NOMO-1 treated with DMSO at 0.1 percent for 48 hours (cell line): ENCODE measurements around the gene GASK1A.
A peak's percentile ranks its signal among the peaks of the same experiment; 100 is the strongest.
"Not testable (repeated sequence)": the region's sequence is repeated elsewhere in the genome, so short reads cannot be mapped to it uniquely, and the experiment has no call there.

Experiments used
- DNase-seq: peaks from one replicate; lab custom pipeline; 2025; ENCODE audit not compliant: unreplicated experiment; lab: John Stamatoyannopoulos, UW

Gene GASK1A

GRCh38 chr3:42979044-42979972, at the start of gene GASK1A:
Gene GASK1A (plus strand): TSS chr3:42979311. CDS start chr3:42979643, 332 bp downstream.
- peak; percentile 58 for DNase-seq

- no peak for DNase-seq
These were observed 45.0 kb upstream of the GASK1A start for GRCh38 chr3:42934111-42934510.

- DNase-seq: no peak
These were observed 44.2 kb upstream of the GASK1A start for GRCh38 chr3:42934910-42935309.

- no peak for DNase-seq
These were observed 43.6 kb upstream of the GASK1A start for GRCh38 chr3:42935472-42935871.

- no peak for DNase-seq
These were observed 42.7 kb upstream of the GASK1A start for GRCh38 chr3:42936157-42936981.

GRCh38 chr3:42937334-42937733, 41.8 kb upstream of the GASK1A start:
- no peak for DNase-seq

GRCh38 chr3:42942693-42943092, 36.4 kb upstream of the GASK1A start:
- no peak for DNase-seq

GRCh38 chr3:42946050-42946449, 33.1 kb upstream of the GASK1A start:
- no peak for DNase-seq

GRCh38 chr3:42957573-42957972, 21.5 kb upstream of the GASK1A start:
- no peak for DNase-seq

GRCh38 chr3:42960282-42960681, 18.8 kb upstream of the GASK1A start:
- DNase-seq: no peak

GRCh38 chr3:42960786-42961185, 18.3 kb upstream of the GASK1A start:
- no peak for DNase-seq

GRCh38 chr3:42961633-42962032, 17.5 kb upstream of the GASK1A start:
- DNase-seq: peak; percentile 18

GRCh38 chr3:42963269-42963668, 15.8 kb upstream of the GASK1A start:
- DNase-seq: no peak

- DNase-seq: no peak
These were observed 14.8 kb upstream of the GASK1A start for GRCh38 chr3:42964266-42964665.

- DNase-seq: no peak
These were observed 8.6 kb upstream of the GASK1A start for GRCh38 chr3:42970557-42970956.

- no peak for DNase-seq
These were observed 7.9 kb upstream of the GASK1A start for GRCh38 chr3:42970976-42971772.

GRCh38 chr3:42974906-42975305, 4.2 kb upstream of the GASK1A start:
- not testable (repeated sequence) for DNase-seq

GRCh38 chr3:42975456-42975855, 3.7 kb upstream of the GASK1A start:
- DNase-seq: peak; percentile 4

- no peak for DNase-seq
These were observed 3.2 kb upstream of the GASK1A start for GRCh38 chr3:42975955-42976354.

GRCh38 chr3:42980209-42980608, 1.1 kb downstream of the GASK1A start:
- DNase-seq: no peak

GRCh38 chr3:42980909-42981308, 1.8 kb downstream of the GASK1A start:
- DNase-seq: no peak
